ENCODE measurements around the gene PGBD5. TPM values are rescaled to one million over a fixed set of nuclear protein-coding genes. Genes with fewer than 3 reads are reported as not detected.

Gene PGBD5
- total and polyA plus RNA-seq, 2 donors (not counting 1 experiment from before 2014, with no cell fraction given) = 0.10 to 0.17 TPM

DNA sequence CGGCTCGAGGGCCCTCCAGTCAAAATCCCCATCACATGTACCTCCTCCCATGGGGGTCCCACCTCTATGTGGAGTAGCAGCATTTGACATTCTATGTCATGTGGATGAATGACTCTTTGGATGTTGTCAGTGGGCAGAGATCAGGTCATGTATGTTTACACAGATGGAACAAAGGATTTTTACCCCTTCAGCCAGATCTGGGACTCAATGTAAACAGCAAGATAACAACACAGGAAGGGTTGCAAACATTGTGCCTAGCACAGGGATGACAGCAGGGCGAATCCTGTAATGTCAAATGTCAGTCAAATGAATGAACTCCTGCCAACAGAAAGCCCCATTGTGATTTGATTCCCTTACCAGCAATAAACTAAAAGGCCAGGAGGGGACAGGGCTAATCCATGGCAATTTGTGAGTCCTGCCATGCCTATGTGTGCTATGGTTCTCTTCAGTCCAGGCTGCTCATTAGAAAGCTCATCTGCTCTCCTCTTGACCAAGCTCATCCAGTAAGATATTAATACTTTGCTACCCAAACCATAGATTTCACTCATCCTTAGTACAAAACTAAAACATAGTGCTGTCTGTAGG is 60.3 kb downstream of the PGBD5 start:
- Histone ChIP-seq H3K79me2 (ENCODE audit: control insufficient read depth, insufficient read depth, low read length) (no peaks in the 10 kb centered on the region), H2AFZ (ENCODE audit: low read length) (no peak overlapping the region), H3K36me3 (ENCODE audit: control insufficient read depth, insufficient read depth, low read length) (no peaks in the 10 kb centered on the region), H3K9me3 (ENCODE audit: control insufficient read depth, insufficient read depth, low read depth, low read length) (no peaks in the 10 kb centered on the region), H3K27ac (ENCODE audit: insufficient read depth, low read length) (no peak overlapping the region), H3K4me1 (ENCODE audit: control insufficient read depth, extremely low read depth, insufficient read depth, low read length) (no peaks in the 10 kb centered on the region), H3K27me3 (ENCODE audit: control insufficient read depth, insufficient read depth, low read length) (no peaks in the 10 kb centered on the region), H3K4me2 (ENCODE audit: extremely low read depth, insufficient read depth, low read length) (no peak overlapping the region), H4K20me1 (ENCODE audit: control insufficient read depth, extremely low read depth, insufficient read depth, low read length) (no peaks in the 10 kb centered on the region), H3K4me3 (replicated peaks in 1 of 4; ENCODE audit: control extremely low read depth in 1 of 4, insufficient read depth in 1 of 4, low read depth in 3 of 4, low read length in 4 of 4) (no peak overlapping the region), H3K9ac (ENCODE audit: insufficient read depth, low read length) (no peak overlapping the region)
- TF ChIP-seq EZH2 (IDR thresholded peaks at IDR 0.05; ENCODE audit: low read length, missing control alignments) (no peak), CTCF (conservative IDR thresholded peaks at IDR 0.05 in 1 of 2, IDR thresholded peaks at IDR 0.05 in 1 of 2; ENCODE audit: low read depth in 1 of 2, low read length in 2 of 2) (no peak)
- DNase-seq (ENCODE audit: low read depth in 2 of 2) = no peak

DNA sequence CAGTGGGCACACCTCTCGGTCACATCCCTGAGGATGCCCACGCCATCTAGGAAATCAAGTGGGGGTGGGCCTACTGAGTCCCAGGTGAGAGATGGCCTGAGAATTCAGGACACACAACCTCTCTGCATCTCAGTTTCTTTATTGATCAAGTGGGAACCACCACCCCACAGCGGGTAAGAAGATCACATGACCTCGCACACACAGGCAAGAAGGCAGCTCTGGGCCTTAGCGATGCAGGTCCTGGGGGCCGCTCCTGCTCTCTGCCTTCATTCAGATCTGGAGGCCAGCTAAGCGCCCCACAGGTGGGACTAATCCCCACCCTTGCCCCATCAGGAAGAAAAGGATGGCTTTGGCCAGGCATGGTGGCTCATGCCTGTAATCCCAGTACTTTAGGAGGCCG is 63.2 kb downstream of the PGBD5 start:
- Histone ChIP-seq H3K9me3 (ENCODE audit: control insufficient read depth, insufficient read depth, low read depth, low read length) (no peaks in the 10 kb centered on the region), H3K4me3 (replicated peaks in 1 of 4; ENCODE audit: control extremely low read depth in 1 of 4, insufficient read depth in 1 of 4, low read depth in 3 of 4, low read length in 4 of 4) (no peak overlapping the region), H3K4me1 (ENCODE audit: control insufficient read depth, extremely low read depth, insufficient read depth, low read length) (no peaks in the 10 kb centered on the region), H3K4me2 (ENCODE audit: extremely low read depth, insufficient read depth, low read length) (no peak overlapping the region), H3K9ac (ENCODE audit: insufficient read depth, low read length) (no peak overlapping the region), H3K27ac (ENCODE audit: insufficient read depth, low read length) (no peak overlapping the region), H3K36me3 (ENCODE audit: control insufficient read depth, insufficient read depth, low read length) (no peaks in the 10 kb centered on the region), H3K27me3 (ENCODE audit: control insufficient read depth, insufficient read depth, low read length) (no peaks in the 10 kb centered on the region), H4K20me1 (ENCODE audit: control insufficient read depth, extremely low read depth, insufficient read depth, low read length) (no peaks in the 10 kb centered on the region), H3K79me2 (ENCODE audit: control insufficient read depth, insufficient read depth, low read length) (no peaks in the 10 kb centered on the region), H2AFZ (ENCODE audit: low read length) (no peak overlapping the region)
- TF ChIP-seq EZH2 (IDR thresholded peaks at IDR 0.05; ENCODE audit: low read length, missing control alignments) = no peak
- no peak for TF ChIP-seq CTCF (conservative IDR thresholded peaks at IDR 0.05 in 1 of 2, IDR thresholded peaks at IDR 0.05 in 1 of 2; ENCODE audit: low read depth in 1 of 2, low read length in 2 of 2)
- DNase-seq (ENCODE audit: low read depth in 2 of 2) = no peak

DNA sequence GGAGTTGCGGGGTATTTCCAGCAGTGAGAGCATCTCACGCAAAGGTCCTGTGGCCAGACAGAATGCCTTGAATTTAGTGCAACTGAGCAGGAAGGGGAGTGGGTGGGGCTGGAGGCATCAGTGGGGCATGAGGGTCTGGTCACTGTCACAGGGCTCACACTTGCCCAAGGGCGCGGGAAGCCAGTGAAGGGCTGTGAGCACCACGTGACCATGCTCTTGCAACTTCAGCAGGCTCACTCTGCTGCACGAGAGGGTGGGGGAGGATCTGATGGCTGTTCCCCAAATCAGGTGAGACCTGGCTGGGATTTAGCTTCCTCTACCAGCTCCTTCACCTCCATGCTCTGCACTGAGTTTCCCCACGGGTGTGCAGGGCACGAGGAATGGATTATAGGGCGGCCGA is 64.2 kb downstream of the PGBD5 start:
- Histone ChIP-seq H3K4me3 (replicated peaks in 1 of 4; ENCODE audit: control extremely low read depth in 1 of 4, insufficient read depth in 1 of 4, low read depth in 3 of 4, low read length in 4 of 4) (no peak overlapping the region), H2AFZ (ENCODE audit: low read length) (no peak overlapping the region), H3K27ac (ENCODE audit: insufficient read depth, low read length) (no peak overlapping the region), H3K27me3 (ENCODE audit: control insufficient read depth, insufficient read depth, low read length) (no peaks in the 10 kb centered on the region), H3K79me2 (ENCODE audit: control insufficient read depth, insufficient read depth, low read length) (no peaks in the 10 kb centered on the region), H3K9ac (ENCODE audit: insufficient read depth, low read length) (no peak overlapping the region), H3K4me1 (ENCODE audit: control insufficient read depth, extremely low read depth, insufficient read depth, low read length) (no peaks in the 10 kb centered on the region), H4K20me1 (ENCODE audit: control insufficient read depth, extremely low read depth, insufficient read depth, low read length) (no peaks in the 10 kb centered on the region), H3K4me2 (ENCODE audit: extremely low read depth, insufficient read depth, low read length) (no peak overlapping the region), H3K9me3 (ENCODE audit: control insufficient read depth, insufficient read depth, low read depth, low read length) (no peaks in the 10 kb centered on the region), H3K36me3 (ENCODE audit: control insufficient read depth, insufficient read depth, low read length) (no peaks in the 10 kb centered on the region)
- TF ChIP-seq CTCF (conservative IDR thresholded peaks at IDR 0.05 in 1 of 2, IDR thresholded peaks at IDR 0.05 in 1 of 2; ENCODE audit: low read depth in 1 of 2, low read length in 2 of 2) (no peak), EZH2 (IDR thresholded peaks at IDR 0.05; ENCODE audit: low read length, missing control alignments) (no peak)
- DNase-seq (ENCODE audit: low read depth in 2 of 2) = no peak

Data from fibroblast of lung (primary cell).